Fibroblast of mammary gland (primary cell): ENCODE measurements around the gene RBM19.
"Not testable (repeated sequence)": the region's sequence is repeated elsewhere in the genome, so short reads cannot be mapped to it uniquely, and the experiment has no call there.

ENCODE experiments used
- DNase-seq: peaks from one replicate; pipeline ENCODE4 v3.0.0-alpha.2; 2010; ENCODE audit warnings: low read depth
- H3K4me3 ChIP-seq: 2 replicates; pipeline ENCODE4 v1.5.1; 2011; ENCODE audit warnings: low read depth, mild to moderate bottlenecking, low read length, moderate library complexity; ENCODE audit not compliant: control insufficient read depth
- CTCF ChIP-seq: conservative IDR thresholded peaks from 2 replicates; pipeline ENCODE4 v1.5.1; 2011; ENCODE audit warnings: low read depth, low read length, inconsistent platforms; ENCODE audit not compliant: control insufficient read depth, insufficient read depth

The RBM19 gene

GRCh38 chr12:113996026-113996425, 29.9 kb upstream of the RBM19 start:
- DNase-seq = no peak
- H3K4me3 ChIP-seq = no peak overlapping the region
- TF ChIP-seq CTCF = no peak

- DNase-seq = no peak
- no peak for TF ChIP-seq CTCF
- no peak overlapping the region for H3K4me3 ChIP-seq
Observed at GRCh38 chr12:113994051-113994450, 27.9 kb upstream of the RBM19 start.

DNA sequence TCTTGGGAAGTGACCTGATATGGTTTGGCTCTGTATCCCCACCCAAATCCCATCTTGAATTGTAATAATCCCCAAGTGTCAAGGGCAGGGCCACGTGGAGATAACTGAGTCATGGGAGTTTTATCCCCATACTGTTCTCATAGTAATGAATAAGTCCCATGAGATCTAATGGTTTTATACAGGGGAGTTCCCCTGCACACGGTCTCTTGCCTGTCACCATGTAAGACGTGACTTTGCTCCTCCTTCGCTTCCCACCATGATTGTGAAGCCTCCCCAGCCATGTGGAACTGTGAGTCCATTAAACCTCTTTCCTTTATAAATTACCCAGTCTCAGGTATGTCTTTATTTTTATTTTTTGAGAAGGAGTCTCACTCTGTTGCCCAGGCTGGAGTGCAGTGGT, 26.6 kb upstream of the RBM19 start:
- not testable (repeated sequence) for H3K4me3 ChIP-seq
- DNase-seq = peak; percentile 7

DNA sequence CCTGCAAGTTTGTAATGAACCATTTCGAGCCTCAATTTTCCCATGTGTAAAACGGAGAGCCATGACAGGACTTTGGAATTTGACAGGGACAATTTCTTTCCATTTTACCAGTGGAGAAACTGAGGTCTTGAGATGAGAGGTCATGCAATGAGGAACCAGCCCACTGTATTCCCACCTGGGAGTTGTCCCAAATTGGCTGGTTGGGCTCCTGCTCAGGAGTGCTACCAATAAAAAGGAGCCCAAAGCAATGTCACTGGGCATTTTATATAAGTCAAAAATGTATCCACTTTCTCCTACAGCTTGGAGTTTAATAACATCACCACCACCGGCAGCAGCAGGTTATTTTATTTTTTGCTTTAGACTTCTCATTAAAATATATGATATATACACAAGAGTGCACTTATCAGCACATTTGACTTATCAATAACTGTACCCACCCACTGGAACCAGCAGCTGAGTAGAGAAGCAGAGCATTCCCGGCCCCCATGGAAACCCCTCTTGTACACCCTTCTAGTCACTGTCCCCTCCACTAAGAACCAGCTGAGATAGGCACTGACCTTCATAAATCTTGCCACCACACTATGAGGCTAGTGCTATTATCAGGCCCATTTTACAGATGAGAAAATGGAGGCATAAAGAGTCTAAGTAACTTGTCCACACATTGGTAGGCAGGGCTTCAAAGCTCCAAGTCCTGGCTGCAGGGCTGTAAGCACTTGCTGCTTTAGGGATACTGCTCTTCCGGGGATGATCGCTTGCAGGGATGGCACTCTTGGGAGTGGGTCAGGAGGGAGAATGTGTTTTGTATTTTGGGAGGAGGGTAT, 25.3 kb upstream of the RBM19 start:
- no peak for DNase-seq
- no peak overlapping the region for H3K4me3 ChIP-seq
- TF ChIP-seq CTCF = no peak

GRCh38 chr12:113990250-113991223, 24.4 kb upstream of the RBM19 start:
- H3K4me3 ChIP-seq = no peak overlapping the region
- DNase-seq = peak; percentile 33
- TF ChIP-seq CTCF = no peak

GRCh38 chr12:113988976-113989375, 22.9 kb upstream of the RBM19 start:
- H3K4me3 ChIP-seq = no peak overlapping the region
- no peak for TF ChIP-seq CTCF
- DNase-seq = no peak

GRCh38 chr12:113988064-113988451, 21.9 kb upstream of the RBM19 start:
- no peak for DNase-seq
- no peak overlapping the region for H3K4me3 ChIP-seq
- no peak for TF ChIP-seq CTCF
